ENCODE measurements around the gene ADAT2. TPM values are rescaled to one million over a fixed set of nuclear protein-coding genes. Genes with fewer than 3 reads are reported as not detected.

ADAT2 gene
- total RNA-seq, 4 donors from 2014 or later = 3.5 to 12.0 (median 6.7) TPM

DNA sequence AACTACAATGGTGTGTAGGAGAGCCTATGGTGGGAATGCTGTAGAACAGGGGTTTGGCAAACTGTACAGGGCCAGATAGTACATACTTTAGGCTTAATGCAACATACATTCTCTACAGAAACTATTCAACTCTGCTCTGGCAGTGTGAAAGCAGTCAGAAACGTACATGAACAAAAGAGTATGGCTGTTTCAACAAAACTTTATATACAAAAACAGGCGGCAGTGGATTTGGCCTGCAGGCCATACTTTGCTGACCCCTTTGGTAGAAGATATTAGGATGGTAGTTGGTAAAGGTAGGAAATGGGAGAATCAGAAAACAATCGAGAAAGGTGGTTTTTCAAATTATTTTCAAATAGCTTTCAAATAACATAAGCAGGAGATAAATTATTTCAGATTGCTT lies 36.3 kb upstream of the ADAT2 start:
- H3K27ac ChIP-seq = no peak overlapping the region
- H3K4me3 ChIP-seq = no peak overlapping the region
- intact Hi-C loops (cut with DNase I) = no loop called here
- H3K9me3 ChIP-seq = no peaks in the 10 kb centered on the region
- DNase-seq = no peak
- H3K36me3 ChIP-seq = peaks cover 0 to 29% (median 0%) of the 10 kb centered on the region in 3 donors
- no peaks in the 10 kb centered on the region for H3K27me3 ChIP-seq
- TF ChIP-seq POLR2A (IDR thresholded peaks at IDR 0.05) = no peak
- TF ChIP-seq, protein P1, sequence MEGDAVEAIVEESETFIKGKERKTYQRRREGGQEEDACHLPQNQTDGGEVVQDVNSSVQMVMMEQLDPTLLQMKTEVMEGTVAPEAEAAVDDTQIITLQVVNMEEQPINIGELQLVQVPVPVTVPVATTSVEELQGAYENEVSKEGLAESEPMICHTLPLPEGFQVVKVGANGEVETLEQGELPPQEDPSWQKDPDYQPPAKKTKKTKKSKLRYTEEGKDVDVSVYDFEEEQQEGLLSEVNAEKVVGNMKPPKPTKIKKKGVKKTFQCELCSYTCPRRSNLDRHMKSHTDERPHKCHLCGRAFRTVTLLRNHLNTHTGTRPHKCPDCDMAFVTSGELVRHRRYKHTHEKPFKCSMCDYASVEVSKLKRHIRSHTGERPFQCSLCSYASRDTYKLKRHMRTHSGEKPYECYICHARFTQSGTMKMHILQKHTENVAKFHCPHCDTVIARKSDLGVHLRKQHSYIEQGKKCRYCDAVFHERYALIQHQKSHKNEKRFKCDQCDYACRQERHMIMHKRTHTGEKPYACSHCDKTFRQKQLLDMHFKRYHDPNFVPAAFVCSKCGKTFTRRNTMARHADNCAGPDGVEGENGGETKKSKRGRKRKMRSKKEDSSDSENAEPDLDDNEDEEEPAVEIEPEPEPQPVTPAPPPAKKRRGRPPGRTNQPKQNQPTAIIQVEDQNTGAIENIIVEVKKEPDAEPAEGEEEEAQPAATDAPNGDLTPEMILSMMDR (IDR thresholded peaks at IDR 0.05) = no peak
- no peaks in the 10 kb centered on the region for H3K4me1 ChIP-seq
- 87 to 95% methylated on average over 3 of the region's 3 CpGs for WGBS, 2 donors

DNA sequence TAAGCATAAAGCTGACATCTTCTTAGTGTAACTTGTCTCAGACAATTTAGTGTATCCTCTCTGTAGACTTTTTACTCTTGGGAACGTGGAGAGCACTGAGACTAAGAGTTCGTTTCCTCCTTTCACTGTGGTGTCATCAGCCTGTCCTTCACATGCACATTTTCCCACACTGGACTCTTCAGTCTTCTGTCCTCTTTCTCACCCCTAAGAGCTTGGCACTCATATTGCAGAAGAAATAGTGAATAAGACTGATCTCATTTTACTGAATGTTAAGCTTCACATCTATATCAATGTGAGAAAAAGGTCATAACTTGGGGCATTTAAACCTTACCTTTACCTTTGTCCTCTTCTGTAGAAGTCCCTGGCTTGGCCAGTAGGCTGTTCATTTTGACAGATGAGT lies 35.5 kb upstream of the ADAT2 start:
- Histone ChIP-seq H3K4me3 (no peak overlapping the region), H3K27ac (no peak overlapping the region), H3K27me3 (no peaks in the 10 kb centered on the region), H3K4me1 (no peaks in the 10 kb centered on the region), H3K9me3 (no peaks in the 10 kb centered on the region), H3K36me3 (peaks cover 0 to 29% (median 0%) of the 10 kb centered on the region in 3 donors)
- TF ChIP-seq, protein P1 (IDR thresholded peaks at IDR 0.05) = no peak
- no peak for TF ChIP-seq POLR2A (IDR thresholded peaks at IDR 0.05)
- DNase-seq = no peak
- 83 to 92% methylated on average over 2 of the region's 2 CpGs for WGBS, 2 donors
- intact Hi-C loops (cut with DNase I) = no loop called here

DNA sequence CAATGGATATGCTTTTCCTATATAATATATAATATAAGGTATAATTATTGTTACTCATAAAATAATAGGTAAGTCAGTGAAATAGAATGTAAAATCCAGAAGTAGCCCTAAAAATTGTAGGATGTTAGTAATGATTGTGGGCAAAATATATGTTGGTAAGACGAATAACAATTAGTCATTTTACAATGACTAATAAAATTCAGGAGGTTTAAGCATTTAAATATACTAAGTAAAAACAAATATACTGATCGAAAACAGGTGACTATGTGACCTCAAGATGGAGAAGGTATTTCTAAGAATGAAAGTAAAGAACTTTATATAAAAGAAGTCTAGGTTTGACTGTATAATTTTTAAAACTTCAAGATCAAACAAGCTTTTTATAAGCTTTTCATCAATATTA lies 32.1 kb upstream of the ADAT2 start:
- Histone ChIP-seq H3K4me1 (no peaks in the 10 kb centered on the region), H3K27ac (no peak overlapping the region), H3K27me3 (no peaks in the 10 kb centered on the region), H3K36me3 (peaks cover 0 to 43% (median 0%) of the 10 kb centered on the region in 3 donors), H3K4me3 (no peak overlapping the region), H3K9me3 (no peaks in the 10 kb centered on the region)
- 89 to 93% methylated on average over 2 of the region's 2 CpGs for WGBS, 2 donors
- TF ChIP-seq, protein P1 (IDR thresholded peaks at IDR 0.05) = no peak
- TF ChIP-seq POLR2A (IDR thresholded peaks at IDR 0.05) = no peak
- DNase-seq = no peak
- intact Hi-C loops (cut with DNase I) = no loop called here

DNA sequence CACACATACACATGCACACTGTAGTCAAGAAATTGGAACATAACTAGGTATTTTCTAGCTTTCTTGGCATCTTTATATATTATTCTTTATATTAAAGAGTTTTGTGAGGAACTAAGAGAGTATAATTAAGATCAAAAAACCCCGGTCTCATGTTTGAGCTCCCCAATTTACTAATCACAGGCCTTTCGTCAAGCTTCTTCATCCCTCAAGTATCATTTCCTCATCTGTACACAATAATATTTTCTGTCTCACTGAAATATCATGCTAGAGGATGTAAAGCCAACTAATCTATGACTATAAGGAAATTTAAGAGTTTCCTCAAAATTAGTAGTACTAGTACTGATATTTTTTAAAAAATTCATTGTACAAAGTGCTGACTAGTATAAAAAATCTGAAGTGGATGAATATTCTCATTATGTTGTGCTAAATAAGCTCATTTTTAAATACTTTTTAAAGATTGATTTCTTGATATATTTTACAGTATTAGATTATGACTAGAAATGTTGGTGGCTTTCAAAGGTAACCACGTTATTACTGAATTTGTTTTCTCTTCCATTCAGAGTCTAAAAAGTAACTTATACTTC lies 28.1 kb upstream of the ADAT2 start:
- peaks cover 0 to 76% (median 5%) of the 10 kb centered on the region in 3 donors for H3K36me3 ChIP-seq
- no peaks in the 10 kb centered on the region for H3K4me1 ChIP-seq
- TF ChIP-seq, protein P1 (IDR thresholded peaks at IDR 0.05) = no peak
- no peak for TF ChIP-seq POLR2A (IDR thresholded peaks at IDR 0.05)
- intact Hi-C loops (cut with DNase I) = no loop called here
- H3K9me3 ChIP-seq = no peaks in the 10 kb centered on the region
- no peak overlapping the region for H3K4me3 ChIP-seq
- 84 to 93% methylated on average over 3 of the region's 3 CpGs for WGBS, 2 donors
- DNase-seq = no peak
- H3K27ac ChIP-seq = no peak overlapping the region
- H3K27me3 ChIP-seq = no peaks in the 10 kb centered on the region

DNA sequence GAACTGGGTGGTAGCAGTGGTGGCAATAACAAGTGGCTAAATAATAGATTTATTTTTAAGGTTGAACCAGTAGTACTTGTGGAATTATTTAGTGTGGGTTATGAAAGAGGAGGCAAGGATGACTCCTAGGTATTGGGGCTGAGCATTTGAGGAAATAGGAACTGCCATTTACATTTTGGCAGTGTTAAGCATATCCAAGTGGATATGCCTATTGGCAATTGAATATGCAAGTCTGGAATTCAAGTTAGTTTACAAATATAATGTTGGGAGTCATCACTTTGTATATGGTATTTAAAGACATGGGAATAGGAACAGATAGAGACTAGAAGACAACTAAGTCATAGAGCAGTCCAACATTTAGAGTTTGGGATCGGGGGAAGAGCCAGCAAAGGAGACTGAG lies 26.1 kb upstream of the ADAT2 start:
- no peaks in the 10 kb centered on the region for H3K27me3 ChIP-seq
- H3K27ac ChIP-seq = no peak overlapping the region
- TF ChIP-seq, protein P1 (IDR thresholded peaks at IDR 0.05) = no peak
- TF ChIP-seq POLR2A (IDR thresholded peaks at IDR 0.05) = no peak
- 90 to 100% methylated on average over 1 of the region's 1 CpG for WGBS, 2 donors
- DNase-seq = no peak
- H3K4me1 ChIP-seq = no peaks in the 10 kb centered on the region
- peaks cover 0 to 92% (median 5%) of the 10 kb centered on the region in 3 donors for H3K36me3 ChIP-seq
- H3K9me3 ChIP-seq = no peaks in the 10 kb centered on the region
- H3K4me3 ChIP-seq = no peak overlapping the region
- intact Hi-C loops (cut with DNase I) = no loop called here
